GM21723 (cell line): ENCODE data around the gene SH3RF3.
"Not testable (repeated sequence)": the region's sequence is repeated elsewhere in the genome, so short reads cannot be mapped to it uniquely, and the experiment has no call there.

Source experiments
- ATAC-seq: cut with Tn5 transposase; IDR thresholded peaks from one replicate; pipeline ENCODE4 v1.9.1; 2021; ENCODE audit warnings: mild to moderate bottlenecking, moderate library complexity; ENCODE audit not compliant: unreplicated experiment

The SH3RF3 gene

DNA sequence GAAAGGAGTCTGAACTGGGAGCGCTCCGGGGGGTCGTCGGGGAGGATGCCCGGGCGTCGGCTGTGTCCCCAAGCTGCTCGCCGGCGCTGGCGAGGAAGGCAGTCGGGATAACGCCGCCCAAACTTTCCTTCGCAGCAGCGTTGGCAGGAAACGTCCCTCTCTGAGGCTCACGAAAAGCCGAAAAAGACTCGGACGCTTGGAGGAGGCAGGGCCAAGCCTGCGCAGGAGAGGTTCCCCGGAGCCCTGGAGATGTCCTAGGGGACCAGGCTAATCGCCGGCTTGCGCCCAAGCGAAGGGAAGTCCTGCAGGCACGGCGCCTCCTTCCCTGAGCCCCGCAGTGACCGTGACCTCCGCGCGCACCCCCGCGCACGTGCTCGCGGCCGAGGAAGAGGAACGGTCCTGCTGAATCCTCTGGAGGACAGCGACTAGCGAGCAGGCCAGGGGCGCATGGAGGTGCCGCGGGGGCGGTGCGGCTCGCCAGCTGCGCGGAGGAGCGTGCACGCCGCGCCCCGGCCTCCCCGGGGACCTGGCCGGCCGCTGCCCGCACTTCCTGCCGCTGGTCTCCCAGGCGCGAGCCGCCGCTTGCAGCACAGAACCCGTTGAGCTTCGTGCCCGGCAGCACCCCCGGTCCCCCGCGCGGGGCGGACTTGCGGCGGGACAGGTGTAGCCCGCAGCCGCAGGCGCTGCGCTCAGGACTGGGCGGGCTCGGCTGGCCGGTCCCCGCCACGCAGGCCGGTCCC is at the start of gene SH3RF3:
TSS of gene SH3RF3 (plus strand) at position 590 of the 740 bp plus-strand sequence.
- no peak for ATAC-seq

DNA sequence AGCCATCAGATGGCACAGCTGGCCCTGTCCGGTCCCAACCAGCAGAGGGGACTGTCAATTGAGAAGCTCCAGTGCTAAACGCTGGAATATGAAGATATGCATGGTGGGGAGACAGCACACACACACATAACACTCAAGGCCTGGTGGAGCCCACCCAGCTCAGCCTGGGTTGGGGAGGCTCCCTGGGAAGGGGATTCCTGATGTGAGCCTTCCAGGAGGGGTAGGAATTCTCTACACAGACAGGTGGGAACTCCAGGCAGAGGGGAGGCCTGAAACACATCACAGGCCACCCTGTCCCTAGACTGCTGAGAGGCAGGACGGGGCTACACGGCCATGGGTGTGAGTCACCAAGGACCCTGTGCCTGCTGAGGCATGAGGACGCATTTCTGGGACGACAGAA is 49.4 kb upstream of the SH3RF3 start:
- no peak for ATAC-seq

DNA sequence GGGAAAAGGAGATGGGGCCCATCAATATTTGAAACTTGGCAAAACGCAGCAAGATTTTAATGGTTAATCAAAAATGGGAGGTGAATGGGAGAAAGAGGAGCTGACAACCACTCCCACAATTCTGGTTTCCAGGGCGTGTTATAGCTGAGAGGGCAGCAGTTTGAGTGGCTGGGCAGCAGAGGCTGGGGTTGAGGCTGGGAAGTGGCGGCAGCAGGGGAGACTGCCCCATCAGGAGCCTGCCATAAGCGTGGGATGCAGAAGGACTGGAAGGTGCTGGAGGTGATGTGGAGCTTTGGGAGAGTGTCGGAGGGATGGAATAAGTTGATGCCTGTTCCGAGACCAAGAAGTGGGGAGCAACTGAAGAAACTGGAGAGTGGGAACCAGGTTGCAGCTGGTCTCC is 48.9 kb upstream of the SH3RF3 start:
- no peak for ATAC-seq

DNA sequence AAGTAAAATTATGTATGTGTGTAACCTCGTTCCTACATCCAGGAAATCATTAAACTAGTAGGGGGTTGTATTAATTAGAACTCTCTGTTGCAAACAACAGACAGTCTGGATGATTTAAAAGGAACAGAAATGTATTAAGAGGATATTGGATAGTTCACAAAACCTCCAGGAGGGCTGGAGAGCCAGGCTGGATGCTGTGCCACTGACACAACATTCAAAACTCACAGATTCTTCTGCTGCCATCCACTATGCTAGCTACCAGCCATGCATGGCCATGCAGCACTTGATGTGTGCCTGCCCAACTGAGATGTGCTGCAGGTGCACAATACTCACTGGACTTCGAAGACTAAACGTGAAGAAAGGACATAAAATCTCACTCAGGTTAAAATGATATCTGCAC is 48.2 kb upstream of the SH3RF3 start:
- no peak for ATAC-seq

DNA sequence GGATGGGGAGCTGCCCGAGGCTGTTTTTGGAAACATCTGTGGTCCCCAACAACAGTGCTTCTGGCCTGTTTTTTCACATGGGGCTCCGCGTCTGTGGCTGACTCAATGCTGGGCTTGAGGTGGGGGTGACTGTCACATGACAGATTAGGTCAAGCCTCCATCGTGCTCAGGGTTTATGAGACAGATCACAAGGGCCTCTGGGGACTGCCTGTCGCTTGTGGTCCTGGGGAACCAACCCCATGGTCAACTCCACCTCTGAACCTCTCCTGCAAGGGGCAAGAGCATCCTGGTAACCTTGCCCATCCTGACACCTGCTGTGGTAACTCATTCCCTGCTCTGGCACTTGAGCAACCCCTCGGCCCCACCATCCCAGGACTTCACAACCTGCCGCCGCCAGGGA is 47.6 kb upstream of the SH3RF3 start:
- no peak for ATAC-seq

DNA sequence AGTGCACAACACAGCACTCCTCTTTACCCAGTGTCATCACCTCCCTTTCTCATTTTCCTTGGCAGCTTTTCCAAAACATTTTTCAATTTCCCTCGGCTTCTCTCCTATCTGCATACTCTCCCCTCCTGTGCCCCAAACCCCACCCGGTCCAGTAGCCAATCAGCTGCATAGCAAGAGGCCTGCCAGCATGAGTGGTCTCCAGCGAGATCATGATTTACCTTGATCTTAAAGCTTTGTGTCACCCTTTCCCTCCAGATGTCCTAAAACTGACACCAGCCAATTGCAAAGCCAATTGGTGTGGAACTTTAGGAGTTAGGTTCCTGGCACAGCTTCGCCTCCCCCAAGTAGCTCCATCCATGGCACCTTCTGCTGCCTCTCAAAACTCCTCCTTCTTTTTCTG is 45.2 kb upstream of the SH3RF3 start:
- no peak for ATAC-seq

DNA sequence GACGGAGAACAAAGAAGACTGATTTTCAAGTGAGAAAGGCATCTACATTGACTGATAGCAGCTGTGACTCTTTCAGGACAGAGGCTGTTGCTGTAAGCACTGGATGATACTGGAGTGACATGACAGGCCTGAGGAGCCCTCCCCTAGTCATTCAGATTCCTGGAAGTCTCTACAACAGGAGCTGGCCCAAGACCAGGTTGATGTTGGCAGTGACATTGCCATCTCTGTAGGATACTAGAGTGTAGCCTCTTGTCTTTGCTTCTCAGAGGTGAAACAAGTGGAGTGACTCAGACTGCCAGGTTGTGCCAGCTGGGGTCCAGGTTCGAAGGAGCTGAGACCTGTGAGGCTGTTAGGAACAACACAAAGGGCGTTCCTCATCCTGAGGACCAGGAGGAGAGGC is 44.7 kb upstream of the SH3RF3 start:
- ATAC-seq, result no peak

DNA sequence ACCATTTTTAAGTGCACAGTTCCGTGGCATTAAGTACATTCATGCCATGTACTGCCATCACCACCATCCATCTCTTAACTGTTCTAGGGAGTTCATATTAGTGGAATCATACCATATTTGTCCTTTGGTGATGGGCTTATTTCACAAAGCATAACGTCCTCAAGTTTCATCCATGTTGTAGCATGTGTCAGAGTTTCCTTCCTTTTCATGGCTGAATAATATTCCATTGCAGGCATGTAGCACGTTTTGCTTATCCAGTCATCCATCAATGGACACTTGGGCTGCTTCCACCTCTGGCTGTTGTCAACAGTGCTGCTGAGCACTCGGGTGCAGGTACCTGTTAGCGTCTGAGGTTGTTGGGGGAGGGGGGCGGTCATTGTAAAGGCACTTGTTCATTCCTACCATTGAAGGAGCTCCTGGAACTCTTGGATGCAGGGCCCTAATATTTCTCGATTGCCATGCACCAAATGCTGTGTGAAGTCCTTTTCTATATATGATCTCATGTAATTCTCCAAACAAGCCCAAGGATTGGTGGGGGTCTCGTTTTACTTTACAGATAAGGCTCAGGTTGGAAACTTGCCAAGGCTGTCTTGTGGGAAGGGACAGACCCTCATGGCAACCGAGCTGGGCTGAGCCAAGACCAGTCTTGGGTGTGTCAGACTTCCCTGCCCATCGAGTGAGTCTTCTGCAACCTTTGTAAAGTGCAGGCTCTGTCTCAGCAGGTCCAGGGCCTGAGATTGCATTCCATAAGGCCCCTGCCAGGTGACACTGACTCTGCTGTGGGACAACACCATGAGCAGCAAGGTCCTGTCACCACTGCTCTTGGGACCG is 42.9 kb upstream of the SH3RF3 start:
- no peak for ATAC-seq

DNA sequence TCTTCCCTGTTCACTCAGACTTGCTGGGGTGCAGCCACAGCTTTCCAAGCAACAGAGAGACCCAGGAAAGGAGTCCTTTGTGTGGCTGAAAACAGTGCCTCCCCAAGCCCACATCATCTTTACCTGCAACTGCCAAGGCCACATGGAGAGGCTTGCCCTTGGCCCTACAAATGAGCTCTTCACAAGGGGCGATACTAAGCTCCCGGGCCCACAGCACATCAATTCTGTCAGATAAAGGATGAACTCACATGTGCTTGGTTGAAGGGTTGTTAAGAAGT is 42.3 kb upstream of the SH3RF3 start:
- no peak for ATAC-seq

DNA sequence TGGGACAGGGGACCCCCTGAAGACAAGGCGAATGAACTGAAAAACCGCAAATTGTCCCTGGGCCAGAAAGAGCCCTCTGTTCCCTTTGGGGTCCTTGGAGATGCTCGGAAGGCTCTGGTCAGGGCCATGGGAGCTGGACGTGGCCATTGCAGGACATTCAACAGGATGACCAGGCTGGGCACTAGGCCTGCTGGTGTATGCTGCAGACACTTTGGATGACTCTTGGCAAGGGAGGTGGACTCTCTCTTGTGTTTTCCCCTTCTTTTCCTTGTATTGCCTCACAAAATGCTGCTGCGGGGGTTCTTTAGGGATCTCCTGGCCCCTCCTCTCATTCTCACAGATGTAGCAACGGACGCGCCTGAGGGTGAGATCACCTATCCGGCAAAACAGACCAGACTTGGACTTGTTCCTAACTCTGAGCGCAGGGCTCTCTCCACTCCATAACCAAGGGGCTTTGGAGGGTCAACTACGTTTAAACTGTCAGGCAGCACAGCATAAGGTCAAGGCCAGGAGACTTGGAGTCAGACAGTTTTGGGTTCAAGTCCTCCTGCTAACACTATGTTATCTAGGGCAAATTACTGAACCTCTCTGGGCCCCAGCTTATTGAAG is 41.8 kb upstream of the SH3RF3 start:
- no peak for ATAC-seq

DNA sequence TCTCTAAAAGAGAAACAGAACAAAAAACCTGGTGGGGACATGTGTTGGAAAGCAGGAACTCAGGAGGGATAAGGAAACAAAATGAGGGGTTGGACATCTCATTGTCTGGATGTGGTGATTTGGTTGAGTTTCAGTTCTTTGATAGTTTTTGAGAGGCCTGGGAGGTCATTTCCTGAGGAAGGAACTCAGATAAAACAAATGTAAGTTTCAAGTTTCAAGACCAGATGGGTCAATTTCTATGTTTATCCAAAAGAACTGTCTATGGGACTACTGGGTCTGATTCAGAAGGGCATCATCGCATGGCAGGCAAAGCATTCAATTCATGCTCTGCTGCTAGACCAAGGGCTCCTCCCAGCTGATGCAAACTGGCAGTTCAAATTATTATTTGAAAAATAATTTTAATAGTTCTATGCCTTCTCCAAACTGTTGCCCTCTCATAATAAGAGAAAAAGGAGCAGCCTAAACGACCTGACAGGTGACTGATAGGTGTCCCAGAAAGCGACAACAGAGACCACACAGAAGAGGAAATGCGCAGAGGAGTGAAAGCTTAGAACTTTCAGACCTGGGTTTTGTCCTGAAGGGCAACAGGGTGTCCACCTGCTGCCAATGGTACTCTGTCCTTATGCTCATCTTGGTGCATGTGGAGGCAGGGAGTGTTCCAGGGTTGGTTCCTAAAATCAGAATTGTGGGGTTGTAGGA is 39.3 kb upstream of the SH3RF3 start:
- no peak for ATAC-seq

DNA sequence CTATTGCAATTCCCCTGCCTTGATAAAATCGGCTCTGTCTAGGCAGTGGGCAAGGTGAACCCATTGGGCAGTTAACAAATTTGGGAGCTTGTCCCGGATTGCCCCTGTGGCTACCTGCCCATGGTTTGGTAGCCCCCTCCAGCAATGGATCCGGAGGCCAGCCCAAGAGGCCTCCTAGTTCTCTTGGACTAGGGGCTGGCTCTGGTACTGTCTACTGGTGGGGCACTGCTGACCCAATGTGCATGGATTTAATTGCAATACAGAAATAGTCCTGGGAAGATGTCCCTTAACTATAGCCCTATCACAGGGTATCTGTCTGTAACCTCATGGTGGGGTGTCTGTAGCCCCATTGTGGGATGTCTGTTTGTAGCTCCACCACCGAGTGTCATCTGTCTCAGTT is 37.5 kb upstream of the SH3RF3 start:
- ATAC-seq, result no peak

DNA sequence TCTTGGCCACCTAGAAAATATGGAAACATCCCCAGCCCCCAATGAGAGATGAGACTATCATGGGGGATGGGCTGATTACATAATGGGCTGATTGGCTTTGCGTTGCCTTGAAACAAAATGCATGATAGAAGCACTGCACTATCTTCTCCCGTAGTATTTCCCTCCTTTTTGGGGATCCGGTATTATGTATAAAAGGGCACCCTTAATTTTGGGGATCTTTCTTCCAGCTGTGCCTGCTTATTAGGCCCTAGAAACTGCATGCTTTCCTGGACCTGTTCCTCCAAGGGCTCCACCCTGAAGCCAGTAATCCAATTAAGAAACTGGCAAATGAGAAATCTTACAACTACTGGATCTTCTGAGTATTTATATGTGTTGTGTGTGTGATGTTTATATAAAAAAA is 34.9 kb upstream of the SH3RF3 start:
- ATAC-seq, result no peak

DNA sequence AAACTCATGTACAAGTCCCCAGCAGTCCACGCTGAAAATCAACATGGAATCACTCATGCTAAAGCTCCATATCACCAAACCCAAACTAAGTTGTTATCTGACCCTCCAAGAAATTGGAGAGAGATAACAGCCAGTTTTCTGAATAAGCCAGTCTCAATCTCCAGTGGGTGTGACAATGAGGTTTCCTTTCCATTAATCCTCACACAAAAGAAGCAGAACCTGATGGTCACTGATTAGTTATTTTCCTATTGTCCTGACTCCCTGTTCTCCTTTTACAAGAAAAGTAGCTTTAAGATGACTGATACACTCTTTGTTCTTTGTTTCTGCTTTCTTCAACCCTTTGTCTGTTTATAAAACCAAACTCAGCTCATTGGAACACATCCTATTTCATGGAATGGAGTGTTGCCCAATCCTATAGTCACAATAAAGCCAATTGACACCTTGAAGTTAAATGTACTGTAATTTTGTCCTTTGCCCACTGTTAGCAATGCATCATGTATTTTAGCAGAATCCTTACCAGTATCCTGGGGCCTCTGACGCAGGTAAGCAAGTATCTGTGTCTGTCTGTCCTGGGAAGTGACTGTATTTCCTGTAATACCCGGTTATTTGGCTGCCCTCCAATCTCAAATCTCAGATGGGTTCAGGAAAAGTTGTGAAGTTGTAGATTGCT is 30.6 kb upstream of the SH3RF3 start:
- no peak for ATAC-seq

DNA sequence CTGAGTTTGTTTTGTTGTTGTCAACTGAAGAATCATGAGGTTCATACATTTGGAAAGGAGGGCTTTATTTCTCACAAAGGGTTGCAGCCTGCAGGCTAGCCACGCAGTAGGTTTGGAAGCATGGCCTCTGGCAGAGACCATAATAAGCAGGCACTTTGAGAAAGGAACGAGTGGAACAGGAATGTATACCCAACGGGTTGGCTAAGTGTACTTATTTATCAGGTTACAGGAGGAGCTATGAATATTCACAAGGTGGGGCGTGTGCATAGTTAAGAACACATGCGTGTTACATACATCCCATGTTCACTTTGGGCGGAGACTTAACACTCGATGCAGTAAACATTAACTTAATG is 30.1 kb upstream of the SH3RF3 start:
- no peak for ATAC-seq

DNA sequence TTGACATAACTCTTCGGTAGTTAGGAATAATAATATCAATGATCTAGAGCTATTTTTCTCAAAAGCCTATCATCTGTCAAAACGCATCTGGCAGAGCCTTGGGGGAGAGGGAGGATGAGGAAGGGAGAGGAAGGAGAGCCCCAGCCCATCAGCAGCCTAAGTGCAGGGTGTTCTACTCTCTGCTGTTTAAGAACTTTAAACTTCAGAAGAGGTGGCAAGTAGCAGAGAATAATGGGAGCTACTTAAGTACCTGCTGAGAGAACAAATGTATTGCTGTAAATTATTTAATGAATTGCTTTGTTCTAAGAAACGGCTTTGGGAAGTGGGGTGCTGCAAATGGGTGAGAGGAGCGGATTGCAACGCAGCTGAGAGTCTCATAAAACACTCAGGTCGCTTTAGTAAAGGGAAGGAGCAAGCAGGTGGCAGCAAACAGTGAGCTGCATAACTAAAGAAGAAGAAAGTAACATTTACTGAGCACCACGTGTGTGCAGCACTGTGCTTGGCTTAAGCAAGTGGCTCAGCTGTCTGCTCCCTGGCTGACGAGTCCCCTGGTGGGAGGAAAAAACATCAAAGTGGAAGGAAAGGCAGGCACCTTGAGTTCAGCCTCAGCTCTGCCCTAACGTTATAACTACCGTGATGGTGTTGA is 26.3 kb upstream of the SH3RF3 start:
- ATAC-seq, result no peak

DNA sequence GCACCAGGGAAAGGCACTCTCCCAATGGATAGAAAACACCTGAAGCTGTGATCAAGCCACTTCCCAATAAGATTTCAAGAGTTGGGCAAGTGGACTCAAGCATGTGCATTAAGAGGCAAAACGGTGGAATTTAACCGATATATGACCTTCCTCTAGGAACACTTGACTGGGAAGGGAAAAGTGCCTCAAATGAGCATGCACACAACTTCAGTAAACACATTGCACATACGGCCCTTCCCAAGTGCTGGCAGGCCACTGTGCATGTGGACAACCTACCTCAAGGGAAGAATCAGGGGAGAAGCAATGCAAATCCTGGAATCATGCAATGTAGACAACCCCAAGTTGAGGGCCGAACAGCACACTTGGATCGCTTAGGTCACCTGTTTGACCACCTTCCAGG is 23.9 kb upstream of the SH3RF3 start:
- no peak for ATAC-seq

DNA sequence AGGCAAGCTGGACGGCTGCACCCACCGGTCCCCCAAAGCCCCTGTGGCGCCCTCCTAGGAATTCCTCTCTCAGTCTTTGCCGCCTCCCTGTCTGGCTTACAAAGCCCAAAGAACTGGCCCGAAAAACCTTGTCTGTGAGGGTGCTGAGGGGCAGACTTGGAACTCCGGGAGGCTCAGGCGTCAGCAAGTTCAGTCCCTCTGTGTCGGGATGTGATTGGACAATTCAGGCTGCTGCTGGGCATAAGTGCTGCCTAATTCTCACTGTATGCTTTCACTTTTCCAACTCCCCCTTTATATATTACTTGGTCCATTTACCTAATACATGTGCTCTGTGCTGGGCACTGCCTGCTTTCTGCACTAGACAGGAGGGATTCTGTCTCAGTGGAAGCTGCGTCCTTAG is 20.3 kb upstream of the SH3RF3 start:
- ATAC-seq, result no peak

DNA sequence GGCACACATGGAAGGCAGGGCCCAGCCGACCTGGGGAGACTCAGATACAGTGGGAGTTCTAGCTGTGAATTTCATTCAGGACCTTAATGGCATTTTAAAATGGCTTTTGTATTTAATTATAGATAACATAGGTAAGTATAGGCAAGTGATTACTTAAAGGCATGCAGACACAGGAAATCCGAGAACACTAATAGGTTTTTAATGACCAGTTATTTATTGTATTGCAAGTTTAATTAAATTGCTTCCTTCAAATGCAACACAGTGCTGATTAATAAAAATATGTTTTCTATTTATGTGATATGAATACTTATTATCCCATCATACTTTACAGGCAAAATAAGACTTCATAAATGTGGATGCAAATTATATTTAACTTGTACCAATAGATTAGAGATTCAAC is 19.7 kb upstream of the SH3RF3 start:
- no peak for ATAC-seq

DNA sequence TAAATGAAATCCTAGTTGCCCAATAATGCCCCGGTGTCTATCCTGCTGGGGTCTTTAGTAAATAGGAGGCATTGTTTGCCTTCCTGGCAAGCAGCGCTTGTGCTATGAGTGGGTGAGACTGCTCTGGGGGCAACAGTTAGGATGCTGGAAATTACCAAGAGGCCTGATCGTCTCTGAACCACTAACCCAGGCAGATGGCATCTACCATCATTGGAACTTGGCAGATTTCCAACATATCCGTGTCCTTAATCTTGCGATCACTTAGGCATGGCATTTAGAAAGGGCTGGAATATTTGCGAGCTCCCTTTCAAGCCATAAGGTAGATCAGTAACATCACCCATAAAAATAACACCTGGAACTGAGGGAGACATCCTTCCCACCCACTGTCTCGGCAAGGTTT is 18.8 kb upstream of the SH3RF3 start:
- ATAC-seq, result no peak

DNA sequence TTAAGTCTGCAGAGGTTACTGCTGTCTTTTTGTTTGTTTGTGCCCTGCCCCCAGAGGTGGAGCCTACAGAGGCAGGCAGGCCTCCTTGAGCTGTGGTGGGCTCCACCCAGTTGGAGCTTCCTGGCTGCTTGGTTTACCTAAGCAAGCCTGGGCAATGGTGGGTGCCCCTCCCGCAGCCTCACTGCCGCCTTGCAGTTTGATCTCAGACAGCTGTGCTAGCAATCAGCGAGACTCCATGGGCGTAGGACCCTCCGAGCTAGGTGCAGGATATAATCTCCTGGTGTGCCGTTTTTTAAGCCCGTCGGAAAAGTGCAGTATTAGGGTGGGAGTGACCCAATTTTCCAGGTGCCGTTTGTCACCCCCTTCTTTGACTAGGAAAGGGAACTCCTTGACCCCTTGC is 11.8 kb upstream of the SH3RF3 start:
- not testable (repeated sequence) for ATAC-seq
